A673 (cell line): ENCODE measurements around the gene ACSF3. TPM values are rescaled to one million over a fixed set of nuclear protein-coding genes. Genes with fewer than 3 reads are reported as not detected.

Experiments
- BruUV-seq: library from RNA; stranded (reverse); fragments of 400-500 nt; replicated peaks from 2 replicates; lab custom pipeline; 2021; lab: Mats Ljungman, UMichigan
- CTCF ChIA-PET: fragments of 300-600 bp; sonication (Branson Sonifier 250); formaldehyde crosslinking; loops from one replicate; lab custom pipeline; 2022; ENCODE audit warnings: antibody characterized with exemption; lab: Charles Lee
- POLR2A ChIA-PET: fragments of 300-600 bp; sonication (Branson Sonifier 250); formaldehyde crosslinking; loops from one replicate; lab custom pipeline; 2022; ENCODE audit warnings: antibody characterized with exemption; ENCODE audit not compliant: low non-redundant PET; lab: Charles Lee
- DNase-seq: peaks from one replicate; pipeline ENCODE4 v3.0.0-alpha.2; 2015; ENCODE audit warnings: low spot score
- H3K27ac ChIP-seq: fragments of 200-600 bp; sonication (generic); 2 replicates; pipeline ENCODE4 v1.5.1; 2016; ENCODE audit warnings: mixed run types, low read depth, mild to moderate bottlenecking, mixed read lengths, antibody characterized with exemption, low read length; ENCODE audit not compliant: poor library complexity, severe bottlenecking
- H3K27me3 ChIP-seq: fragments of 200-600 bp; sonication (generic); replicated peaks from 2 replicates; pipeline ENCODE4 v1.6.1; 2017; ENCODE audit warnings: mixed run types, low read depth, mild to moderate bottlenecking, mixed read lengths, antibody characterized with exemption, low read length; ENCODE audit not compliant: insufficient read depth, poor library complexity
- H3K36me3 ChIP-seq: fragments of 200-600 bp; sonication (generic); 2 replicates; pipeline ENCODE4 v1.6.1; 2016; ENCODE audit warnings: mixed run types, mild to moderate bottlenecking, mixed read lengths, antibody characterized with exemption, low read length; ENCODE audit not compliant: insufficient read depth, poor library complexity, severe bottlenecking
- H3K4me1 ChIP-seq: fragments of 200-600 bp; sonication (generic); 2 replicates; pipeline ENCODE4 v1.6.1; 2017; ENCODE audit warnings: mixed run types, mild to moderate bottlenecking, mixed read lengths, antibody characterized with exemption, low read length; ENCODE audit not compliant: insufficient read depth, poor library complexity, severe bottlenecking
- H3K4me3 ChIP-seq: fragments of 200-600 bp; sonication (generic); 2 replicates; pipeline ENCODE4 v1.5.1; 2016; ENCODE audit warnings: low read depth, mixed run types, mild to moderate bottlenecking, mixed read lengths, low read length; ENCODE audit not compliant: poor library complexity, severe bottlenecking
- H3K9me3 ChIP-seq: fragments of 200-600 bp; sonication (generic); 2 replicates; pipeline ENCODE4 v1.6.1; 2016; ENCODE audit warnings: mixed run types, low read depth, mild to moderate bottlenecking, mixed read lengths, antibody characterized with exemption, low read length; ENCODE audit not compliant: poor library complexity, severe bottlenecking
- EZH2 ChIP-seq: fragments of 200-600 bp; sonication (generic); IDR thresholded peaks from 2 replicates; pipeline ENCODE4 v1.6.1; 2017; ENCODE audit warnings: borderline replicate concordance, low read depth, mild to moderate bottlenecking, mixed read lengths, antibody characterized with exemption, low read length; ENCODE audit not compliant: poor library complexity, severe bottlenecking
- intact Hi-C: fragments of 100-400 bp; cut with micrococcal nuclease; formaldehyde crosslinking; loops from one replicate; pipeline ENCODE4 v1.10.0; 2022; ENCODE audit not compliant: unreplicated experiment
- total RNA-seq: library from RNA; stranded (reverse); gene quantifications from 2 replicates; pipeline ENCODE4 v1.2.3, GENCODE V29; 2021
- TF ChIP-seq, protein P1 (sequence below): fragments of 300-800, 200-600 bp; sonication (generic); conservative IDR thresholded peaks from 2 replicates; pipeline ENCODE4 v1.5.1; 2017; ENCODE audit warnings: low read depth, mild to moderate bottlenecking, antibody characterized with exemption, low read length, moderate library complexity, mixed read lengths

ACSF3 gene
- total RNA-seq, 1 experiment from 2014 or later, result 27.7 TPM

GRCh38 chr16:89138513-89138795 is 44.8 kb downstream of the ACSF3 start:
- no peaks in the 10 kb centered on the region for H3K9me3 ChIP-seq
- no peaks in the 10 kb centered on the region for H3K27me3 ChIP-seq
- H3K4me3 ChIP-seq, result no peak overlapping the region
- TF ChIP-seq EZH2, result no peak
- TF ChIP-seq, protein P1, sequence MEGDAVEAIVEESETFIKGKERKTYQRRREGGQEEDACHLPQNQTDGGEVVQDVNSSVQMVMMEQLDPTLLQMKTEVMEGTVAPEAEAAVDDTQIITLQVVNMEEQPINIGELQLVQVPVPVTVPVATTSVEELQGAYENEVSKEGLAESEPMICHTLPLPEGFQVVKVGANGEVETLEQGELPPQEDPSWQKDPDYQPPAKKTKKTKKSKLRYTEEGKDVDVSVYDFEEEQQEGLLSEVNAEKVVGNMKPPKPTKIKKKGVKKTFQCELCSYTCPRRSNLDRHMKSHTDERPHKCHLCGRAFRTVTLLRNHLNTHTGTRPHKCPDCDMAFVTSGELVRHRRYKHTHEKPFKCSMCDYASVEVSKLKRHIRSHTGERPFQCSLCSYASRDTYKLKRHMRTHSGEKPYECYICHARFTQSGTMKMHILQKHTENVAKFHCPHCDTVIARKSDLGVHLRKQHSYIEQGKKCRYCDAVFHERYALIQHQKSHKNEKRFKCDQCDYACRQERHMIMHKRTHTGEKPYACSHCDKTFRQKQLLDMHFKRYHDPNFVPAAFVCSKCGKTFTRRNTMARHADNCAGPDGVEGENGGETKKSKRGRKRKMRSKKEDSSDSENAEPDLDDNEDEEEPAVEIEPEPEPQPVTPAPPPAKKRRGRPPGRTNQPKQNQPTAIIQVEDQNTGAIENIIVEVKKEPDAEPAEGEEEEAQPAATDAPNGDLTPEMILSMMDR, result no peak
- intact Hi-C loops, result no loop called here
- H3K4me1 ChIP-seq, result peaks cover 12% of the 10 kb centered on the region
- ChIA-PET POLR2A (no interaction called here), CTCF (no interaction called here)
- peaks cover 7% of the 10 kb centered on the region for H3K36me3 ChIP-seq
- no peak for DNase-seq
- no peak overlapping the region for H3K27ac ChIP-seq
- BruUV-seq, result no TSS peak

DNA sequence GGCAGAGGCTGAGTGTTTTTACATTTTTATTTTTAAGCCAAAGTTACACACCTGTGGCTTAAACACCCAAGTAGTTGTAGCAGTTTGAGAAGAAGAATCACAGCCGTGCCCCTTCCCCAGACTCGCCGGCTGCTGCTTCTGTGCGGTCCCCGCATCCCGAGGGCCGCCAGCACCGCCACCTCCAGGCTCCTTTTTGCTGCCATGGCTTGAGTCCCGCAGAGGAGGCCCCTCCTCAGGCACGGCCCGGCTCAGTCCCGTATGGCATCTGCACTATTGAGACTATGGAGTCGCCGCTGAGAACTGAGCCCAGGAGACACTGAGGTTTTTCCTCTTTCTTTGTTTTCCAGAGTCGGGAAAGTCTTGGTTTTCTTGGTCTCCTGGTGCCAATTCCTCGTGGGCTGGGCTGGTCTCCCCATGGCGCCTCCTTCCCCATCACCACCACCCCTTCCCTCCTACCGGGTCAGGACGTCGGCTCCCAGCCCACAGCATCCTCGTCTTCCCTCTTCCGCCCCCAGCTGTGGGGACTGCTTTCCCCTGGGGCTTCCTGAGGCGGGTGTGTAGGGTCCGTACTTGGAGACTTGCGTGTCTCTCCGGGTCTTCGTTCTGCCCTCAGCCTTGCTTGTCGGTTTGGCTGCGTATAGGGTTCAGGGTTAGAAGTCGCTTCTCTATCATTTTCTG is 45.3 kb downstream of the ACSF3 start:
- DNase-seq, result no peak
- intact Hi-C loops, result no loop called here
- Histone ChIP-seq H3K4me3 (no peak overlapping the region), H3K9me3 (no peaks in the 10 kb centered on the region), H3K27me3 (no peaks in the 10 kb centered on the region), H3K36me3 (peaks cover 2% of the 10 kb centered on the region), H3K27ac (no peak overlapping the region), H3K4me1 (peaks cover 12% of the 10 kb centered on the region)
- CTCF ChIA-PET, result no interaction called here
- no TSS peak for BruUV-seq
- TF ChIP-seq EZH2, result no peak
- TF ChIP-seq, protein P1, result no peak
- POLR2A ChIA-PET, result no interaction called here

GRCh38 chr16:89139907-89140361 is 46.3 kb downstream of the ACSF3 start:
- TF ChIP-seq, protein P1, result no peak
- TF ChIP-seq EZH2, result no peak
- POLR2A ChIA-PET, result no interaction called here
- Histone ChIP-seq H3K9me3 (no peaks in the 10 kb centered on the region), H3K4me3 (no peak overlapping the region), H3K36me3 (no peaks in the 10 kb centered on the region), H3K27me3 (no peaks in the 10 kb centered on the region), H3K4me1 (peaks cover 12% of the 10 kb centered on the region), H3K27ac (no peak overlapping the region)
- no peak for DNase-seq
- intact Hi-C loops, result no loop called here
- CTCF ChIA-PET, result no interaction called here
- BruUV-seq, result no TSS peak
